ENCODE measurements around the gene RNF212B. TPM values are rescaled to one million over a fixed set of nuclear protein-coding genes. Genes with fewer than 3 reads are reported as not detected.
A peak's percentile ranks its signal among the peaks of the same experiment; 100 is the strongest.

The RNF212B gene
- total and polyA plus RNA-seq, 2 of the 13 experiments (the other 11 are each of a cell fraction or from before 2014, with no cell fraction given): 0.05 TPM; not detected in 1

- TF ChIP-seq AHDC1 (CRISPR knock-in tag; IDR thresholded peaks at IDR 0.05; ENCODE audit: borderline replicate concordance) (no peak), PAXIP1 (CRISPR knock-in tag; conservative IDR thresholded peaks at IDR 0.05) (peak; percentile 54), SMAD1 (CRISPR knock-in tag; IDR thresholded peaks at IDR 0.05; ENCODE audit: borderline replicate concordance, low read depth) (0 out of 2 replicates have a peak, but pooled peaks have one; percentile 43), ZMYM3 (CRISPR knock-in tag; IDR thresholded peaks at IDR 0.05) (peak; percentile 55), ASH2L (IDR thresholded peaks at IDR 0.05; ENCODE audit: insufficient read length, low read depth, low read length) (peak; percentile 93), ZNF354B (CRISPR knock-in tag; IDR thresholded peaks at IDR 0.05) (peak; percentile 85; the same call in 1 of the 2 replicates), KLF11 (CRISPR knock-in tag; IDR thresholded peaks at IDR 0.05) (0 out of 2 replicates have a peak, but pooled peaks have one; percentile 42), MIER2 (CRISPR knock-in tag; IDR thresholded peaks at IDR 0.05) (peak; percentile 87), ZSCAN31 (CRISPR knock-in tag; IDR thresholded peaks at IDR 0.05; ENCODE audit: low read depth) (peak; percentile 87), SALL2 (CRISPR knock-in tag; IDR thresholded peaks at IDR 0.05) (peak; percentile 68; the same call in 1 of the 2 replicates), DMAP1 (CRISPR knock-in tag; IDR thresholded peaks at IDR 0.05) (peak; percentile 96), ESRRA (CRISPR knock-in tag; IDR thresholded peaks at IDR 0.05; ENCODE audit: low read depth) (peak; percentile 66; the same call in 1 of the 2 replicates), ZNF710 (CRISPR knock-in tag; IDR thresholded peaks at IDR 0.05; ENCODE audit: borderline replicate concordance) (peak; percentile 25; the same call in 1 of the 2 replicates)
- TF ChIP-seq, protein P1, sequence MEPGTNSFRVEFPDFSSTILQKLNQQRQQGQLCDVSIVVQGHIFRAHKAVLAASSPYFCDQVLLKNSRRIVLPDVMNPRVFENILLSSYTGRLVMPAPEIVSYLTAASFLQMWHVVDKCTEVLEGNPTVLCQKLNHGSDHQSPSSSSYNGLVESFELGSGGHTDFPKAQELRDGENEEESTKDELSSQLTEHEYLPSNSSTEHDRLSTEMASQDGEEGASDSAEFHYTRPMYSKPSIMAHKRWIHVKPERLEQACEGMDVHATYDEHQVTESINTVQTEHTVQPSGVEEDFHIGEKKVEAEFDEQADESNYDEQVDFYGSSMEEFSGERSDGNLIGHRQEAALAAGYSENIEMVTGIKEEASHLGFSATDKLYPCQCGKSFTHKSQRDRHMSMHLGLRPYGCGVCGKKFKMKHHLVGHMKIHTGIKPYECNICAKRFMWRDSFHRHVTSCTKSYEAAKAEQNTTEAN (CRISPR knock-in tag; conservative IDR thresholded peaks at IDR 0.05): peak; percentile 93
- TF ChIP-seq, protein P2, sequence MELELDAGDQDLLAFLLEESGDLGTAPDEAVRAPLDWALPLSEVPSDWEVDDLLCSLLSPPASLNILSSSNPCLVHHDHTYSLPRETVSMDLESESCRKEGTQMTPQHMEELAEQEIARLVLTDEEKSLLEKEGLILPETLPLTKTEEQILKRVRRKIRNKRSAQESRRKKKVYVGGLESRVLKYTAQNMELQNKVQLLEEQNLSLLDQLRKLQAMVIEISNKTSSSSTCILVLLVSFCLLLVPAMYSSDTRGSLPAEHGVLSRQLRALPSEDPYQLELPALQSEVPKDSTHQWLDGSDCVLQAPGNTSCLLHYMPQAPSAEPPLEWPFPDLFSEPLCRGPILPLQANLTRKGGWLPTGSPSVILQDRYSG (CRISPR knock-in tag; IDR thresholded peaks at IDR 0.05): peak; percentile 95; the same call in 1 of the 2 replicates
These were observed 63.7 kb downstream of the RNF212B start (continued) for GRCh38 chr14:23301288-23301968.

All from HepG2 (cell line).